Testis (tissue), 3 donors: ENCODE results near the gene PRR18. TPM values are rescaled to one million over a fixed set of nuclear protein-coding genes. Genes with fewer than 3 reads are reported as not detected.
A peak's percentile ranks its signal among the peaks of the same experiment; 100 is the strongest.

Source experiments
- DNase-seq: peaks from one replicate; pipeline ENCODE4 v3.0.0-alpha.2; 2019
- H3K27ac ChIP-seq, 2 donors: fragments of 200-600 bp; sonication (generic); one replicate each; pipeline ENCODE4 v1.5.1; 2019
- H3K27me3 ChIP-seq: fragments of 200-600 bp; sonication (generic); one replicate; pipeline ENCODE4 v1.5.1; 2019
- H3K36me3 ChIP-seq: fragments of 200-600 bp; sonication (generic); one replicate; pipeline ENCODE4 v1.5.1; 2017; ENCODE audit warnings: low read depth; ENCODE audit errors: missing control alignments
- H3K4me1 ChIP-seq: fragments of 200-600 bp; sonication (generic); one replicate; pipeline ENCODE4 v1.5.1; 2019
- H3K4me3 ChIP-seq, 2 donors: fragments of 200-600 bp; sonication (generic); one replicate each; pipeline ENCODE4 v1.5.1; 2017 to 2019
- H3K9me3 ChIP-seq: fragments of 200-600 bp; sonication (generic); one replicate; pipeline ENCODE4 v1.5.1; 2017
- CTCF ChIP-seq, 3 experiments: fragments of 450-650 bp in 2 of 3; fragments of 200-600 bp in 1 of 3; sonication (generic) in 1 of 3; IDR thresholded peaks; one replicate each; pipeline ENCODE4 v1.5.1; 2016 to 2019; ENCODE audit warnings: antibody characterized with exemption in 3 of 3, mild to moderate bottlenecking in 2 of 3, moderate library complexity in 1 of 3
- POLR2A ChIP-seq: fragments of 450-650 bp; IDR thresholded peaks from one replicate; pipeline ENCODE4 v1.6.1; 2017; ENCODE audit warnings: antibody characterized with exemption, mild to moderate bottlenecking, moderate library complexity
- WGBS, 2 donors: methylation state at CpG; one replicate each; pipeline ENCODE4 v1.1.5; 2018; 5-methylcytosine and 5-hydroxymethylcytosine counted together
- intact Hi-C: fragments of 100-400 bp; cut with DNase I; formaldehyde crosslinking; loops from one replicate; pipeline ENCODE4 v1.15.1; 2023; ENCODE audit warnings: low total_unique reads
- polyA plus RNA-seq: library from polyadenylated mRNA; stranded (reverse); fragments of 350-450 nt; fragmentation: Illumina TruSeq; extraction: RNeasy Lipid Tissue Mini Kit (QIAGEN cat#74804); gene quantifications from one replicate; pipeline ENCODE4 v1.2.3, GENCODE V29; 2014; ENCODE audit warnings: low read depth, low replicate concordance; ENCODE audit not compliant: insufficient read depth
- total RNA-seq, 2 donors: library from RNA; depleted of rRNA; stranded (reverse); fragments of >200 nt; gene quantifications; one replicate each; pipeline ENCODE4 v1.2.3, GENCODE V29; 2016

PRR18 gene
- total and polyA plus RNA-seq, 3 donors from 2014 or later = 0.16 to 0.62 (median 0.39) TPM

GRCh38 chr6:166317261-166318212 lies 9.3 kb upstream of the PRR18 start:
- 86 to 89% methylated on average over 19 of the region's 19 CpGs for WGBS, 2 donors
- no peak for TF ChIP-seq CTCF (IDR thresholded peaks at IDR 0.05)
- TF ChIP-seq POLR2A = no peak
- intact Hi-C loops = no loop called here

GRCh38 chr6:166315436-166315835 lies 7.2 kb upstream of the PRR18 start:
- DNase-seq = no peak
- 75 to 78% methylated on average over 11 of the region's 11 CpGs for WGBS, 2 donors
- intact Hi-C loops = no loop called here
- Histone ChIP-seq H3K9me3 (no peaks in the 10 kb centered on the region), H3K36me3 (no peaks in the 10 kb centered on the region), H3K27me3 (no peaks in the 10 kb centered on the region), H3K4me1 (no peaks in the 10 kb centered on the region), H3K4me3 (no peak overlapping the region), H3K27ac (no peak overlapping the region)
- TF ChIP-seq CTCF (IDR thresholded peaks at IDR 0.05) = no peak
- no peak for TF ChIP-seq POLR2A

More at GRCh38 chr6:166317261-166318212, 9.3 kb upstream of the PRR18 start:
- no peaks in the 10 kb centered on the region for H3K9me3 ChIP-seq
- no peaks in the 10 kb centered on the region for H3K27me3 ChIP-seq
- H3K4me3 ChIP-seq = no peak overlapping the region
- no peak for DNase-seq
- no peaks in the 10 kb centered on the region for H3K4me1 ChIP-seq
- H3K36me3 ChIP-seq = no peaks in the 10 kb centered on the region
- no peak overlapping the region for H3K27ac ChIP-seq

GRCh38 chr6:166314454-166314853 lies 6.3 kb upstream of the PRR18 start:
- no peak overlapping the region for H3K4me3 ChIP-seq
- H3K9me3 ChIP-seq = no peaks in the 10 kb centered on the region
- intact Hi-C loops = no loop called here
- H3K4me1 ChIP-seq = no peaks in the 10 kb centered on the region
- DNase-seq = no peak
- 77 to 86% methylated on average over 9 of the region's 9 CpGs for WGBS, 2 donors
- no peaks in the 10 kb centered on the region for H3K36me3 ChIP-seq
- TF ChIP-seq CTCF (IDR thresholded peaks at IDR 0.05) = no peak
- TF ChIP-seq POLR2A = no peak
- H3K27me3 ChIP-seq = no peaks in the 10 kb centered on the region
- H3K27ac ChIP-seq = no peak overlapping the region

- TF ChIP-seq POLR2A = no peak
- peak in 2 of 3 experiments; percentile 38 to 58 for TF ChIP-seq CTCF (IDR thresholded peaks at IDR 0.05)
- intact Hi-C loops = no loop called here
- no peaks in the 10 kb centered on the region for H3K27me3 ChIP-seq
- H3K4me3 ChIP-seq = no peak overlapping the region
- WGBS, 2 donors = 62 to 65% methylated on average over 18 of the region's 18 CpGs
- DNase-seq = peak; percentile 38
- H3K36me3 ChIP-seq = no peaks in the 10 kb centered on the region
- H3K9me3 ChIP-seq = no peaks in the 10 kb centered on the region
- no peak overlapping the region for H3K27ac ChIP-seq
- H3K4me1 ChIP-seq = no peaks in the 10 kb centered on the region
Observed at GRCh38 chr6:166313255-166314070, 5.3 kb upstream of the PRR18 start.
